HCT116 (cell line): ENCODE data around the gene UPB1. TPM values are rescaled to one million over a fixed set of nuclear protein-coding genes. Genes with fewer than 3 reads are reported as not detected.

Experiments
- ATAC-seq: fragments of 200-7000 bp; cut with Tn5 transposase; 2 replicates; pipeline ENCODE4 v1.9.1; 2020; ENCODE audit warnings: mild to moderate bottlenecking, moderate library complexity
- BruUV-seq: library from RNA; stranded (reverse); fragments of 400-500 nt; replicated peaks from 2 replicates; lab custom pipeline; 2021; lab: Mats Ljungman, UMichigan
- CTCF ChIA-PET: fragments of 300-600 bp; sonication (Branson Sonifier 250); formaldehyde crosslinking; loops from one replicate; lab custom pipeline; 2021; ENCODE audit warnings: antibody characterized with exemption; lab: Charles Lee
- POLR2A ChIA-PET: fragments of 300-600, 350-600 bp; sonication (Branson Sonifier 250); formaldehyde crosslinking; loops from one replicate; lab custom pipeline; 2021; ENCODE audit warnings: antibody characterized with exemption; lab: Charles Lee
- RAD21 ChIA-PET, 2 experiments: fragments of 300-600 bp; sonication (Branson Sonifier 250); formaldehyde crosslinking; loops; one replicate each; lab custom pipeline; 2023; ENCODE audit warnings: low total read pairs in 2 of 2; ENCODE audit not compliant: uncharacterized antibody in 2 of 2, unreplicated experiment in 2 of 2, low non-redundant PET in 1 of 2; lab: Charles Lee
- DNase-seq: peaks from one replicate; pipeline ENCODE4 v3.0.0-alpha.2; 2010; ENCODE audit warnings: low read depth, low spot score
- H2AFZ ChIP-seq: fragments of 200-600 bp; shearing (Covaris generic), sonication (generic); 2 replicates; pipeline ENCODE4 v1.6.1; 2017; ENCODE audit warnings: low read depth, mixed run types, mixed read lengths, antibody characterized with exemption, low read length; ENCODE audit not compliant: poor library complexity, severe bottlenecking
- H3K27ac ChIP-seq: 2 replicates; pipeline ENCODE4 v1.5.1; 2012; ENCODE audit warnings: low read depth, low read length
- H3K27me3 ChIP-seq: fragments of 200-600 bp; sonication (generic); 2 replicates; pipeline ENCODE4 v1.6.1; 2016; ENCODE audit warnings: mixed run types, low read length, mixed read lengths; ENCODE audit not compliant: insufficient read depth
- H3K36me3 ChIP-seq, 2 experiments: fragments of 200-500 bp in 1 of 2; fragments of 200-600 bp in 1 of 2; sonication (Bioruptor generic) in 1 of 2; sonication (generic) in 1 of 2; 2 replicates each; pipeline versions ENCODE4 v1.5.1 to v1.6.1; 2014 to 2016; ENCODE audit warnings: low read length in 2 of 2, inconsistent platforms in 1 of 2, mixed read lengths in 1 of 2, mixed run types in 1 of 2; ENCODE audit not compliant: insufficient read depth in 2 of 2, control insufficient read depth in 1 of 2
- H3K4me1 ChIP-seq, 2 experiments: fragments of 200-600 bp in 1 of 2; sonication (generic) in 1 of 2; 2 replicates each; pipeline versions ENCODE4 v1.5.1 to v1.6.1; 2012 to 2017; ENCODE audit warnings: low read length in 2 of 2, inconsistent platforms in 1 of 2, mild to moderate bottlenecking in 1 of 2, mixed read lengths in 1 of 2, mixed run types in 1 of 2, moderate library complexity in 1 of 2; ENCODE audit not compliant: insufficient read depth in 2 of 2, control insufficient read depth in 1 of 2
- H3K4me2 ChIP-seq: fragments of 200-600 bp; sonication (generic); 2 replicates; pipeline ENCODE4 v1.6.1; 2017; ENCODE audit warnings: mixed run types, low read length, mixed read lengths
- H3K4me3 ChIP-seq, 2 experiments: fragments of 200-600 bp in 1 of 2; sonication (generic) in 1 of 2; replicated peaks in 1 of 2; 2 replicates each; pipeline ENCODE4 v1.5.1; 2011 to 2016; ENCODE audit warnings: low read length in 2 of 2, control low read depth in 1 of 2, low read depth in 1 of 2, mild to moderate bottlenecking in 1 of 2, mixed read lengths in 1 of 2, mixed run types in 1 of 2
- H3K79me2 ChIP-seq: fragments of 200-600 bp; sonication (generic); 2 replicates; pipeline ENCODE4 v1.6.1; 2017; ENCODE audit warnings: mild to moderate bottlenecking, mixed run types, low read length, moderate library complexity, mixed read lengths; ENCODE audit not compliant: insufficient read depth
- H3K9ac ChIP-seq: fragments of 200-600 bp; sonication (generic); 2 replicates; pipeline ENCODE4 v1.6.1; 2016; ENCODE audit warnings: low read length, mixed read lengths
- H3K9me2 ChIP-seq: fragments of 200-600 bp; sonication (generic), shearing (Covaris generic); 2 replicates; pipeline ENCODE4 v1.6.1; 2017; ENCODE audit warnings: mixed run types, mild to moderate bottlenecking, moderate library complexity; ENCODE audit not compliant: insufficient read depth
- H3K9me3 ChIP-seq, 2 experiments: fragments of 200-500 bp in 1 of 2; fragments of 200-600 bp in 1 of 2; sonication (Bioruptor generic) in 1 of 2; sonication (generic) in 1 of 2; 2 replicates each; pipeline ENCODE4 v1.6.1; 2014 to 2017; ENCODE audit warnings: low read length in 2 of 2, mixed read lengths in 2 of 2, inconsistent platforms in 1 of 2, low read depth in 1 of 2, mild to moderate bottlenecking in 1 of 2, mixed run types in 1 of 2, moderate library complexity in 1 of 2; ENCODE audit not compliant: control insufficient read depth in 1 of 2, insufficient read depth in 1 of 2
- H4K20me1 ChIP-seq: fragments of 200-600 bp; sonication (generic), shearing (Covaris generic); 2 replicates; pipeline ENCODE4 v1.6.1; 2017; ENCODE audit warnings: mixed run types, mild to moderate bottlenecking, moderate library complexity; ENCODE audit not compliant: insufficient read depth
- EGR1 ChIP-seq: IDR thresholded peaks from 2 replicates; pipeline ENCODE4 v1.6.1; 2012; ENCODE audit warnings: low read depth
- ELF1 ChIP-seq: IDR thresholded peaks from 2 replicates; pipeline ENCODE4 v1.6.1; 2012; ENCODE audit warnings: low read depth, borderline replicate concordance
- EZH2 ChIP-seq: fragments of 200-600 bp; sonication (generic); IDR thresholded peaks from 2 replicates; pipeline ENCODE4 v1.6.1; 2017; ENCODE audit warnings: antibody characterized with exemption, mixed run types
- JUND ChIP-seq: IDR thresholded peaks from 2 replicates; pipeline ENCODE4 v1.6.1; 2012
- POLR2A ChIP-seq: IDR thresholded peaks from 2 replicates; pipeline ENCODE4 v1.7.0; 2011; ENCODE audit warnings: borderline replicate concordance; ENCODE audit not compliant: insufficient read depth, insufficient read length; ENCODE audit errors: extremely low read depth
- POLR2AphosphoS5 ChIP-seq: IDR thresholded peaks from 2 replicates; pipeline ENCODE4 v1.6.1; 2011; ENCODE audit warnings: mild to moderate bottlenecking, low read depth, low read length, moderate library complexity
- SIN3A ChIP-seq: IDR thresholded peaks from 2 replicates; pipeline ENCODE4 v1.6.1; 2012; ENCODE audit warnings: low read depth
- SP1 ChIP-seq: IDR thresholded peaks from 2 replicates; pipeline ENCODE4 v1.6.1; 2012; ENCODE audit warnings: low read depth
- SRF ChIP-seq: IDR thresholded peaks from 2 replicates; pipeline ENCODE4 v1.6.1; 2012; ENCODE audit warnings: low read depth
- TCF7L2 ChIP-seq: IDR thresholded peaks from 2 replicates; pipeline ENCODE4 v1.7.0; 2011; ENCODE audit warnings: borderline replicate concordance, inconsistent platforms; ENCODE audit not compliant: insufficient read depth, insufficient read length; ENCODE audit errors: extremely low read depth
- YY1 ChIP-seq: IDR thresholded peaks from 2 replicates; pipeline ENCODE4 v1.6.1; 2011; ENCODE audit warnings: low read length, low read depth, moderate library complexity, mild to moderate bottlenecking; ENCODE audit not compliant: insufficient replicate concordance; ENCODE audit errors: extremely low read depth
- ZFX ChIP-seq: fragments of 450-650 bp; IDR thresholded peaks from 2 replicates; pipeline ENCODE4 v1.6.1; 2017
- ZNF274 ChIP-seq: fragments of 200-500 bp; sonication (Bioruptor generic); IDR thresholded peaks from 2 replicates; pipeline ENCODE4 v1.6.1; 2014; ENCODE audit warnings: mild to moderate bottlenecking, low read depth, low read length, inconsistent platforms
- intact Hi-C: fragments of 100-400 bp; cut with micrococcal nuclease; formaldehyde crosslinking; loops from 2 replicates; pipeline ENCODE4 v1.10.0; 2022
- total RNA-seq: library from RNA; stranded (reverse); gene quantifications from one replicate; pipeline ENCODE4 v1.2.1, GENCODE V29; 2021; ENCODE audit not compliant: unreplicated experiment
- TF ChIP-seq, protein P1 (sequence below): IDR thresholded peaks from 2 replicates; pipeline ENCODE4 v1.6.1; 2012
- TF ChIP-seq, protein P2 (sequence below): IDR thresholded peaks from 2 replicates; pipeline ENCODE4 v1.6.1; 2012
- TF ChIP-seq, protein P3 (sequence below): IDR thresholded peaks from 2 replicates; pipeline ENCODE4 v1.6.1; 2012; ENCODE audit warnings: low read depth

The UPB1 gene
- total RNA-seq, 1 experiment from 2014 or later: 0.27 TPM

DNA sequence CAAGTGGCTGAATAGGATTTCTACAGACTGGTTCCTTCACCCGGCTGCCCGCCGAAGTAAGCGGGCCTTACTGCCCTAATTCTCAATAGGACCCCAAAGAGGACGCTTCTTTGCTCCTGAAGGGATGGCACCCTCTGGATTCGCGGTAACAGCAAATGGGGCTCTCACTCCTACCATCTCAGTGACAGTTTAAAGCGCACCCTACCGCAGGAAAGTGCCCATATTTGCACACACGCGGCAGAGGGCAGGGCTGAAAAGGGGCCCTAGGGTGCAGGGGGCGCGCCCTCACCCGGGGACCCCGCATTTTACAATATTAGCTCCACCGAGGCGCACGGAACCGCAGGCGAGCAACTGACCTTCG is 985 bp upstream of the UPB1 start:
- H3K36me3 ChIP-seq: no peaks in the 10 kb centered on the region
- intact Hi-C loops: no loop called here
- H2AFZ ChIP-seq: no peak overlapping the region
- DNase-seq: no peak
- BruUV-seq: no TSS peak
- H3K27ac ChIP-seq: no peak overlapping the region
- ChIA-PET CTCF (no interaction called here), POLR2A (interaction anchor here (0.6 kb wide), 1 partner anchor 312 kb away, joined by 3 read pairs; the partner anchor contains the start of gene SGSM1), RAD21 (no interaction called here)
- no peak overlapping the region for H3K4me2 ChIP-seq
- TF ChIP-seq POLR2A (no peak), YY1 (no peak), SRF (no peak), EZH2 (no peak), POLR2AphosphoS5 (no peak), ZNF274 (no peak), TCF7L2 (no peak), JUND (no peak), SP1 (no peak), EGR1 (no peak), ELF1 (no peak), ZFX (no peak), SIN3A (no peak)
- TF ChIP-seq, protein P1, sequence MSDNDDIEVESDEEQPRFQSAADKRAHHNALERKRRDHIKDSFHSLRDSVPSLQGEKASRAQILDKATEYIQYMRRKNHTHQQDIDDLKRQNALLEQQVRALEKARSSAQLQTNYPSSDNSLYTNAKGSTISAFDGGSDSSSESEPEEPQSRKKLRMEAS: no peak
- TF ChIP-seq, protein P2, sequence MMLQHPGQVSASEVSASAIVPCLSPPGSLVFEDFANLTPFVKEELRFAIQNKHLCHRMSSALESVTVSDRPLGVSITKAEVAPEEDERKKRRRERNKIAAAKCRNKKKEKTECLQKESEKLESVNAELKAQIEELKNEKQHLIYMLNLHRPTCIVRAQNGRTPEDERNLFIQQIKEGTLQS: no peak
- TF ChIP-seq, protein P3, sequence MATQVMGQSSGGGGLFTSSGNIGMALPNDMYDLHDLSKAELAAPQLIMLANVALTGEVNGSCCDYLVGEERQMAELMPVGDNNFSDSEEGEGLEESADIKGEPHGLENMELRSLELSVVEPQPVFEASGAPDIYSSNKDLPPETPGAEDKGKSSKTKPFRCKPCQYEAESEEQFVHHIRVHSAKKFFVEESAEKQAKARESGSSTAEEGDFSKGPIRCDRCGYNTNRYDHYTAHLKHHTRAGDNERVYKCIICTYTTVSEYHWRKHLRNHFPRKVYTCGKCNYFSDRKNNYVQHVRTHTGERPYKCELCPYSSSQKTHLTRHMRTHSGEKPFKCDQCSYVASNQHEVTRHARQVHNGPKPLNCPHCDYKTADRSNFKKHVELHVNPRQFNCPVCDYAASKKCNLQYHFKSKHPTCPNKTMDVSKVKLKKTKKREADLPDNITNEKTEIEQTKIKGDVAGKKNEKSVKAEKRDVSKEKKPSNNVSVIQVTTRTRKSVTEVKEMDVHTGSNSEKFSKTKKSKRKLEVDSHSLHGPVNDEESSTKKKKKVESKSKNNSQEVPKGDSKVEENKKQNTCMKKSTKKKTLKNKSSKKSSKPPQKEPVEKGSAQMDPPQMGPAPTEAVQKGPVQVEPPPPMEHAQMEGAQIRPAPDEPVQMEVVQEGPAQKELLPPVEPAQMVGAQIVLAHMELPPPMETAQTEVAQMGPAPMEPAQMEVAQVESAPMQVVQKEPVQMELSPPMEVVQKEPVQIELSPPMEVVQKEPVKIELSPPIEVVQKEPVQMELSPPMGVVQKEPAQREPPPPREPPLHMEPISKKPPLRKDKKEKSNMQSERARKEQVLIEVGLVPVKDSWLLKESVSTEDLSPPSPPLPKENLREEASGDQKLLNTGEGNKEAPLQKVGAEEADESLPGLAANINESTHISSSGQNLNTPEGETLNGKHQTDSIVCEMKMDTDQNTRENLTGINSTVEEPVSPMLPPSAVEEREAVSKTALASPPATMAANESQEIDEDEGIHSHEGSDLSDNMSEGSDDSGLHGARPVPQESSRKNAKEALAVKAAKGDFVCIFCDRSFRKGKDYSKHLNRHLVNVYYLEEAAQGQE: no peak
- H3K79me2 ChIP-seq: no peaks in the 10 kb centered on the region
- H4K20me1 ChIP-seq: no peaks in the 10 kb centered on the region
- H3K9me2 ChIP-seq: no peaks in the 10 kb centered on the region
- no peaks in the 10 kb centered on the region for H3K9me3 ChIP-seq
- H3K9ac ChIP-seq: no peak overlapping the region
- no peak overlapping the region for H3K4me3 ChIP-seq
- no peaks in the 10 kb centered on the region for H3K27me3 ChIP-seq
- H3K4me1 ChIP-seq: no peaks in the 10 kb centered on the region
- no peak for ATAC-seq
